ENCODE data around the gene LRTM1. TPM values are rescaled to one million over a fixed set of nuclear protein-coding genes. Genes with fewer than 3 reads are reported as not detected.

The LRTM1 gene
- 99.9 TPM for total RNA-seq
- polyA plus RNA-seq (ENCODE audit: insufficient read depth in 1 of 8, insufficient read length in 8 of 8, low replicate concordance in 1 of 8) = 100 to 1,000 TPM in 1 of 8 donors, 10 to 100 TPM in 7; 66.1 to 103 (median 85.0) TPM
- long read RNA-seq, donor 1, transcript LRTM1-201 (3 exons, 1,423 nt) = major isoform, 32 of 37 reads
- long read RNA-seq, donor 1, partial matches to known transcripts = 5 of 37 reads
- long read RNA-seq, donor 1, other reads (novel, unspliced or antisense) = 0 of 37 reads
- long read RNA-seq, donor 2, partial matches to known transcripts = 0 of 3 reads
- long read RNA-seq, donor 2, other reads (novel, unspliced or antisense) = 0 of 3 reads
- long read RNA-seq, donor 3, transcript LRTM1-201 (3 exons, 1,423 nt) = major isoform, 55 of 69 reads
- long read RNA-seq, donor 3, partial matches to known transcripts = 14 of 69 reads
- long read RNA-seq, donor 3, other reads (novel, unspliced or antisense) = 0 of 69 reads
- long read RNA-seq, donor 4, transcript LRTM1-201 (3 exons, 1,423 nt) = major isoform, 32 of 50 reads
- long read RNA-seq, donor 4, partial matches to known transcripts = 18 of 50 reads
- long read RNA-seq, donor 4, other reads (novel, unspliced or antisense) = 0 of 50 reads
- long read RNA-seq, donor 5, transcript LRTM1-201 (3 exons, 1,423 nt) = major isoform, 120 of 170 reads
- long read RNA-seq, donor 5, partial matches to known transcripts = 50 of 170 reads
- long read RNA-seq, donor 5, other reads (novel, unspliced or antisense) = 0 of 170 reads
- long read RNA-seq, donor 6, transcript LRTM1-201 (3 exons, 1,423 nt) = major isoform, 85 of 117 reads
- long read RNA-seq, donor 6, partial matches to known transcripts = 32 of 117 reads
- long read RNA-seq, donor 6, other reads (novel, unspliced or antisense) = 0 of 117 reads
- long read RNA-seq, donor 7, transcript LRTM1-201 (3 exons, 1,423 nt) = major isoform, 73 of 91 reads
- long read RNA-seq, donor 7, partial matches to known transcripts = 18 of 91 reads
- long read RNA-seq, donor 7, other reads (novel, unspliced or antisense) = 0 of 91 reads
- long read RNA-seq, donor 8, transcript LRTM1-201 (3 exons, 1,423 nt) = major isoform, 33 of 45 reads
- long read RNA-seq, donor 8, partial matches to known transcripts = 12 of 45 reads
- long read RNA-seq, donor 8, other reads (novel, unspliced or antisense) = 0 of 45 reads
- long read RNA-seq, donor 9, transcript LRTM1-201 (3 exons, 1,423 nt) = major isoform, 36 of 57 reads
- long read RNA-seq, donor 9, partial matches to known transcripts = 21 of 57 reads
- long read RNA-seq, donor 9, other reads (novel, unspliced or antisense) = 0 of 57 reads
- long read RNA-seq, donor 10, transcript LRTM1-201 (3 exons, 1,423 nt) = major isoform, 58 of 93 reads
- long read RNA-seq, donor 10, partial matches to known transcripts = 35 of 93 reads
- long read RNA-seq, donor 10, other reads (novel, unspliced or antisense) = 0 of 93 reads
- long read RNA-seq, donor 11, transcript LRTM1-201 (3 exons, 1,423 nt) = major isoform, 47 of 110 reads
- long read RNA-seq, donor 11, partial matches to known transcripts = 63 of 110 reads
- long read RNA-seq, donor 11, other reads (novel, unspliced or antisense) = 0 of 110 reads

DNA sequence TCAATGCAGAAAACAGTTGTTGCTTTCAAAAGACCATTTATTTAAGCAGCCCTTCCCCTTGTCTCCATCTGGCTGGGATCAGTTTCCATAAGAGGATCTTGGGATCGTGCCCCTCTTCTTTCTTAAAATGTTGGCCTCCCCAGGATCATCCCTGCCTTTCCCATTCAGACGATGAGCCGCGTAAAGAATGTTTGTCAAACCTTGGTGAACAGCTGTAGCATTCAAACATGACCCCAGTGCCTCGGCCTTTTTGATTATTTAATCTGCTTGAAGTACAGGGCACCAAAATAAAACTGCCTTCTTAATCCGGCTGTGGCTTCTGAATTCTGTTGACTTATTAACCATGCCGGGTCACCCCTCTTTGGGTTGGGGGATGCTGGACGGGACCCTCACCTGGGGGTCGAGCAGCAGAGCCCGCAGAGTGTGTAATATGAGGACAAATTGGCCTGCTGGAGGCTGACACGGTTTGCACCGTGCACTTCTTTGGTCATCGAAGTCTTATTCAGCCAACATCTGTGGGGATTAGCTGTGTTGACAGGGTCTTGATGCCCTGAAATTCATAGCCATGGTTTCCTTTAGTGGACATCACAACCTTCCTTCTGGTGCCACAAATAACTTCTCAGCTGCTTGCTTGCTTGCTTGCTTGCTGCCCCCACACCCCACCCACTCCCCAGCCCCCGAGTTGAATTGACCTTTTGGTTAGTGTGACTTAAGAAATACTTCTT is at the start of gene LRTM1:
Gene LRTM1, minus strand, starts transcription at position 14 of the 725 bp plus-strand sequence. CDS start 148 bp downstream, outside the sequence.
- 48% methylated on average over 13 of the region's 14 CpGs for WGBS (ENCODE audit: insufficient coverage)
- peak; percentile 72 for DNase-seq
- Histone ChIP-seq H3K27ac (ENCODE audit: low read length) (peak within 1 kb of the TSS; percentile 80), H3K9me3 (replicated peaks; ENCODE audit: control insufficient read depth, low read depth, low read length) (no peaks in the 10 kb centered on the region), H3K4me1 (ENCODE audit: control insufficient read depth, insufficient read depth, low read length) (peaks cover 30% of the 10 kb centered on the region), H3K4me3 (ENCODE audit: low read length) (peak within 1 kb of the TSS; percentile 26), H3K36me3 (ENCODE audit: control insufficient read depth, insufficient read depth, low read length) (peaks cover 4% of the 10 kb centered on the region), H3K27me3 (ENCODE audit: control insufficient read depth, insufficient read depth, low read length) (no peaks in the 10 kb centered on the region)

DNA sequence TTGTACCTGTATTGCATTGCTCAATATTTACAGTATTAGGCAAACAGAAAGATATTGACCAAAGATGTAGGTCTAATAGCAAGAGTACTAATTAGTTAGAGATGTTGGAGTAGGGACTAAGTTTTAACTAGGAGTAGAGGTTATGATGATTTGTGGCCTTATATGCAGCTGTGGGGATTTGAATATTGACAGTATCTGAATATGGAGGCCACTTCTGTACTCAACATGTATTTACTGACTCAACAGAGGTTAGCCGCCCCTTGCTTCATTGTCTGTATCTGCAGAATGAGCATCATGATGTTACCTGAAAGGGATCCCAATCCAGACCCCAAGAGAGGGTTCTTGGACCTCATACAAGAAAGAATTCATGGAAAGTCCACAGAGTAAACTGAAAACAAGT is 49.6 kb upstream of the LRTM1 start:
- H3K27ac ChIP-seq (ENCODE audit: low read length) = no peak overlapping the region
- no peak overlapping the region for H3K4me3 ChIP-seq (ENCODE audit: low read length)
- H3K9me3 ChIP-seq (replicated peaks; ENCODE audit: control insufficient read depth, low read depth, low read length) = no peaks in the 10 kb centered on the region
- H3K27me3 ChIP-seq (ENCODE audit: control insufficient read depth, insufficient read depth, low read length) = no peaks in the 10 kb centered on the region
- no peak for DNase-seq
- H3K36me3 ChIP-seq (ENCODE audit: control insufficient read depth, insufficient read depth, low read length) = no peaks in the 10 kb centered on the region
- H3K4me1 ChIP-seq (ENCODE audit: control insufficient read depth, insufficient read depth, low read length) = no peaks in the 10 kb centered on the region
- WGBS (ENCODE audit: insufficient coverage) = no CpG with 5 or more reads among the region's 1 CpG

DNA sequence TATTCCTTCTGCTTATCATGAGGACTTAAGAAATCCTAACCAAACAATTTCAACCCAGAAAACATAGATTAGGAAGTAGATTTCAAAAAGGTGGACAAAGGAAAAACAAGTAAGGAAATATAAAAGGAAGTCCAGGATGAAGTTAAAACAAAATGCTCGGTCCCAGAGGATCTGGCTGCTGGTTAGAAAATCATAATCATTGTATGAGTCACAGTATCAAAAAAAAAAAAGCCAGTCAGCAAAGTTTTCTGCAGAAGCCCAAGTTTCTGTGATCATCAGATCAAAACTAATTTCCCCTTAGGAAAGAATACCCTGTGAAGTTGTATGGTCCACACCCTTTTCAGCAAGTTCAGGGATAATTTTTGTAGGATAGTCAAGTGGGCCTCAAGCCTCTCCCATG is 43.0 kb upstream of the LRTM1 start:
- Histone ChIP-seq H3K27me3 (ENCODE audit: control insufficient read depth, insufficient read depth, low read length) (no peaks in the 10 kb centered on the region), H3K4me1 (ENCODE audit: control insufficient read depth, insufficient read depth, low read length) (no peaks in the 10 kb centered on the region), H3K4me3 (ENCODE audit: low read length) (no peak overlapping the region), H3K9me3 (replicated peaks; ENCODE audit: control insufficient read depth, low read depth, low read length) (no peaks in the 10 kb centered on the region), H3K27ac (ENCODE audit: low read length) (no peak overlapping the region), H3K36me3 (ENCODE audit: control insufficient read depth, insufficient read depth, low read length) (no peaks in the 10 kb centered on the region)
- no CpG with 5 or more reads among the region's 1 CpG for WGBS (ENCODE audit: insufficient coverage)
- DNase-seq = peak; percentile 59

GRCh38 chr3:54969652-54970051 is 41.8 kb upstream of the LRTM1 start:
- no peaks in the 10 kb centered on the region for H3K9me3 ChIP-seq (replicated peaks; ENCODE audit: control insufficient read depth, low read depth, low read length)
- H3K4me3 ChIP-seq (ENCODE audit: low read length) = no peak overlapping the region
- H3K36me3 ChIP-seq (ENCODE audit: control insufficient read depth, insufficient read depth, low read length) = no peaks in the 10 kb centered on the region
- no peak for DNase-seq
- no peaks in the 10 kb centered on the region for H3K4me1 ChIP-seq (ENCODE audit: control insufficient read depth, insufficient read depth, low read length)
- H3K27ac ChIP-seq (ENCODE audit: low read length) = no peak overlapping the region
- no peaks in the 10 kb centered on the region for H3K27me3 ChIP-seq (ENCODE audit: control insufficient read depth, insufficient read depth, low read length)
- 66% methylated on average over 2 of the region's 3 CpGs for WGBS (ENCODE audit: insufficient coverage)

DNA sequence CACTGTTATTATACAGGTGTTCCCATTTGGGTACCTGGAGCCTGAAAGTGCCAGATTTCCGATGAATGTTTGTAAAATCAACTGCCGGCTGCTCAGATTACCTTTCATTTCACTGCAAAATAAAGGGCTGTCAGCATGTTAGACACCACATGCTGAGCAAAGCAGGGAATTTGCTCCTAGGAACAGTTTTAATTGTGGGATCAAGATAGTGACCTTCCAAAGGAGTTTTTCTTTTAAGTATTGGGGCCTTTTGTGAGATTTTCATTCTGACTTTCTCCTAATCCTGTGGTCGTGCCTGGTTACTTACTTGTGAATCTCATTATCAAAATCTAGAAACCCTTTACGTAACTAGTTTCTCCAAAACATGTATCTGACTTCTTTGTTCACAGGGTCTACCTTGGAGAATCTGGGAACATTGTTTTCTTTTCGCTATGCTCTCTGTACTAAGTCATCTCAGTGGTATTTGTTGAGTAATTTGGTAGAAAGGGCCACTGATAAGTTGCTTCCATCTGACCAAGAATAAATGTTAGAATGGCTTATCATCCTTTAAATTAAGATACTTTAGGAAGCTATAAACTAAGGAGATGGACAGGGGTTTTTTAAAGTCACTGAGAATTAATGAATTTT is 40.8 kb upstream of the LRTM1 start:
- Histone ChIP-seq H3K36me3 (ENCODE audit: control insufficient read depth, insufficient read depth, low read length) (no peaks in the 10 kb centered on the region), H3K9me3 (replicated peaks; ENCODE audit: control insufficient read depth, low read depth, low read length) (no peaks in the 10 kb centered on the region), H3K4me3 (ENCODE audit: low read length) (no peak overlapping the region), H3K27ac (ENCODE audit: low read length) (no peak overlapping the region), H3K4me1 (ENCODE audit: control insufficient read depth, insufficient read depth, low read length) (no peaks in the 10 kb centered on the region), H3K27me3 (ENCODE audit: control insufficient read depth, insufficient read depth, low read length) (no peaks in the 10 kb centered on the region)
- WGBS (ENCODE audit: insufficient coverage) = 75% methylated on average over 2 of the region's 5 CpGs
- no peak for DNase-seq

DNA sequence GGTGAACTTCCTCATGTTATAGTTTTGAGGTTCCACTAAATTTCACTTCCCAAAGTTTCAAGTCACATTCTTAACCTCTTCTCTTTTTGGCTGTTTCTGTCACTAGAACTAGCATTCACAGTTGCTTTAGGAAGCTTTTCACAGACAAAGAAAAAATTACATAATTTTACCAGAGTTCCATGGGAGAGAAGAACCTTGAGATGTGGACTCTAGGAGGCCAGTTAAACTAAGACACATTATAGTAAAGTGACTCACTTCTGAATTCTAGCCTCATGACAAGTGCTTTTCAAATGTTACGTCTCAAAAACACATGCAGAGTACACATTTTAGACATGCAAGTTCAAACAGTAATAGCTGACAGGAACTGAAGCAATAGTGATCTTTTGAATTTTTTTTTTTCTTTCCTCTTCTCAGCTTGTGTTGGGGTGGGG is 39.9 kb upstream of the LRTM1 start:
- H3K4me1 ChIP-seq (ENCODE audit: control insufficient read depth, insufficient read depth, low read length) = no peaks in the 10 kb centered on the region
- no peaks in the 10 kb centered on the region for H3K36me3 ChIP-seq (ENCODE audit: control insufficient read depth, insufficient read depth, low read length)
- DNase-seq = peak; percentile 41
- no CpG with 5 or more reads among the region's 1 CpG for WGBS (ENCODE audit: insufficient coverage)
- H3K9me3 ChIP-seq (replicated peaks; ENCODE audit: control insufficient read depth, low read depth, low read length) = no peaks in the 10 kb centered on the region
- no peak overlapping the region for H3K4me3 ChIP-seq (ENCODE audit: low read length)
- H3K27me3 ChIP-seq (ENCODE audit: control insufficient read depth, insufficient read depth, low read length) = no peaks in the 10 kb centered on the region
- H3K27ac ChIP-seq (ENCODE audit: low read length) = no peak overlapping the region

DNA sequence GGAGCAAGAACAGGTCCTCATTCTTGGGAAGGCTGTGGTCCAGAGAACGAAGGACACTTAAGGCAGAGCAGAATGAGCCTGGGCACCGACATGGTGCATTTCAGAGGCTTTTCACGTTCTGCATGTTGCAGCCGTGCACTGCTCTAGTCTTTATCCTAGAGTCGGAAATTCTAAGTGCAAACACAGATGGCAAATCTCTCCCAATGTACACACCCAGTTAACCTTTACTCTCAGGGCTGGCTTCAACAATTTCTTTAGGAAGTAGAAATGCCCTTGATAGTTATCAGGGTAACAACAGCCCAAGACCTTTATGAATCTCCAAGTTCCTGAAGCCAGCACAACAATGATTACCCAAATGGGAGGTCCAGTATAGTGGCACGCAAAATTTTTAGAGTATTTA is 39.1 kb upstream of the LRTM1 start:
- 0% methylated on average over 1 of the region's 6 CpGs for whole genome bisulfite sequencing (ENCODE audit: insufficient coverage)
- no peaks in the 10 kb centered on the region for H3K36me3 ChIP-seq (ENCODE audit: control insufficient read depth, insufficient read depth, low read length)
- H3K9me3 ChIP-seq (replicated peaks; ENCODE audit: control insufficient read depth, low read depth, low read length) = no peaks in the 10 kb centered on the region
- H3K4me1 ChIP-seq (ENCODE audit: control insufficient read depth, insufficient read depth, low read length) = no peaks in the 10 kb centered on the region
- H3K27me3 ChIP-seq (ENCODE audit: control insufficient read depth, insufficient read depth, low read length) = no peaks in the 10 kb centered on the region
- H3K27ac ChIP-seq (ENCODE audit: low read length) = no peak overlapping the region
- no peak overlapping the region for H3K4me3 ChIP-seq (ENCODE audit: low read length)
- DNase-seq = no peak

- no peaks in the 10 kb centered on the region for H3K9me3 ChIP-seq (replicated peaks; ENCODE audit: control insufficient read depth, low read depth, low read length)
- 74% methylated on average over 6 of the region's 6 CpGs for WGBS (ENCODE audit: insufficient coverage)
- no peaks in the 10 kb centered on the region for H3K36me3 ChIP-seq (ENCODE audit: control insufficient read depth, insufficient read depth, low read length)
- H3K4me3 ChIP-seq (ENCODE audit: low read length) = no peak overlapping the region
- H3K27me3 ChIP-seq (ENCODE audit: control insufficient read depth, insufficient read depth, low read length) = no peaks in the 10 kb centered on the region
- DNase-seq = no peak
- H3K27ac ChIP-seq (ENCODE audit: low read length) = no peak overlapping the region
- no peaks in the 10 kb centered on the region for H3K4me1 ChIP-seq (ENCODE audit: control insufficient read depth, insufficient read depth, low read length)
Measured at GRCh38 chr3:54965746-54966145, 37.9 kb upstream of the LRTM1 start.

DNA sequence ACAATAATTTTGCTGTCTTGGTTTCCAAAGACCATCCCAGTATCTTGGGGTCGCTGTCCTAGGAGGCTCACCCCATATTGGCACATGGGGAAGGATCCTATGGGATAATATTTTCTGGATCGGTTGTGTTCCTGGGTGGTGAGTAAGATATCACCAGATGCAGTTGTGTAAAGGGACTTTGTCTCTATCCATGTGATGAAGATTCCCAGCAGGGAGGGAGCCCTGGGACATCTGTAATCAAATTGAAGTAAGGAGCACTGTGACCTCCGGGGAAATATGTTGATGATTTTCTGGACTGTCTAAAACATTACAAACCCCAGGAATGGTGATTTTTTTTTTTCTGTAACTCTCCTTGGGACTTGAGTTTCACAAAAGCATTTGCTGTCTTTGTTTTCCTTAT is 36.2 kb upstream of the LRTM1 start:
- H3K4me3 ChIP-seq (ENCODE audit: low read length) = no peak overlapping the region
- H3K9me3 ChIP-seq (replicated peaks; ENCODE audit: control insufficient read depth, low read depth, low read length) = no peaks in the 10 kb centered on the region
- no peak for DNase-seq
- 67% methylated on average over 1 of the region's 3 CpGs for WGBS (ENCODE audit: insufficient coverage)
- no peak overlapping the region for H3K27ac ChIP-seq (ENCODE audit: low read length)
- peaks cover 1% of the 10 kb centered on the region for H3K4me1 ChIP-seq (ENCODE audit: control insufficient read depth, insufficient read depth, low read length)
- no peaks in the 10 kb centered on the region for H3K36me3 ChIP-seq (ENCODE audit: control insufficient read depth, insufficient read depth, low read length)
- H3K27me3 ChIP-seq (ENCODE audit: control insufficient read depth, insufficient read depth, low read length) = no peaks in the 10 kb centered on the region
